Caki2 (cell line): ENCODE results near the gene NBPF12. TPM values are rescaled to one million over a fixed set of nuclear protein-coding genes. Genes with fewer than 3 reads are reported as not detected.
A peak's percentile ranks its signal among the peaks of the same experiment; 100 is the strongest.
"Not testable (repeated sequence)": the region's sequence is repeated elsewhere in the genome, so short reads cannot be mapped to it uniquely, and the experiment has no call there.

Source experiments
- DNase-seq: peaks from one replicate; pipeline ENCODE4 v3.0.0-alpha.2; 2015; ENCODE audit warnings: low read depth
- in situ Hi-C: cut with HindIII; loops from 2 replicates; pipeline ENCODE4 v1.10.0; 2016; ENCODE audit warnings: low sequenced_read_pairs, low pct_unique_long_range_greater_than_20kb, mixed read lengths
- total RNA-seq: library from RNA; depleted of rRNA; stranded (reverse); fragments of >200 nt; shearing (Covaris generic); gene quantifications from 2 replicates; pipeline ENCODE4 v1.2.3, GENCODE V29; 2014; ENCODE audit warnings: low replicate concordance; rRNA removed

Gene NBPF12
- total RNA-seq, 1 experiment from 2014 or later = 3.0 TPM

DNA sequence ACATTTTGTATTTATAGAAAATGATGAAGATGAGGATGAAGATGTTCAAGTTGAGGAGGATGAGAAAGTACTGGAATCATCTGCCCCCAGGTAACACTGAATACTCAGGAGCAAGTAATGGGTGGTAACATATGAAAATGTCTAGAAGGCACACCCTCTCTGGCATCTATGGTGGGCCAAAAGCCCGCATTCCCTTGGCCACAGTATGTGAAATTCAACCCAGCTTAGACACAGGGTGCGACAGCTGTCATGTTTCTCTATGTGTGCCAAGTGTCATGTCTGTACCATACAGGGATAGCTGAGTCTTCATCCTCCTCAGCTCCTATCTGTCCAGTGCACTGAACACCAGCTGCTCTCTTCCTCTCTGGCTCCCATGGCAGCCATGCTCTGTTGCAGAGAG lies 26.2 kb downstream of the NBPF12 start:
- DNase-seq, in situ Hi-C loops: not testable (repeated sequence)

DNA sequence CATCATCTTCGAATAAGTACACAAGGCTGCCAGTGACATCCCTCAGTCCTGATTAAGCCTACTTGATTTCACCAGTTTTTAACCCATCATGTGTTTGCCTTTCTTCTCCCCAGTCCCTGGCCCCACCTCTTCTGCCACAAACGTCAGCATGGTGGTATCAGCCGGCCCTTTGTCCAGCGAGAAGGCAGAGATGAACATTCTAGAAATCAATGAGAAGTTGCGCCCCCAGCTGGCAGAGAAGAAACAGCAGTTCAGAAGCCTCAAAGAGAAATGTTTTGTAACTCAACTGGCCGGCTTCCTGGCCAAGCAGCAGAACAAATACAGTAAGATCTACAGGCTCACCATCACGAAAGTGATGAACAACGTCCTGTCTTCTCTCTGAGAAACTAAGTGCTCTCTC lies 28.2 kb downstream of the NBPF12 start:
- DNase-seq, in situ Hi-C loops: not testable (repeated sequence)

DNA sequence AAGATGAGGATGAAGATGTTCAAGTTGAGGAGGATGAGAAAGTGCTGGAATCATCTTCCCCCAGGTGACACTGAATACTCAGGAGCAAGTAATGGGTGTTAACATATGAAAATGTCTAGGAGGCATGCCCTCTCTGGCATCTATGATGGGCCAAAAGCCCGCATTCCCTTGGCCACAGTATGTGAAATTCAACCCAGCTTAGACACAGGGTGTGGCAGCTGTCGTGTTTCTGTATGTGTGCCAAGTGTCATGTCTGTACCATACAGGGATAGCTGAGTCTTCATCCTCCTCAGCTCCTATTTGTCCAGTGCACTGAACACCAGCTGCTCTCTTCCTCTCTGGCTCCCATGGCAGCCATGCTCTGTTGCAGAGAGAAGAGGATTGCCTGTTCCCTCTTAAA lies 32.5 kb downstream of the NBPF12 start:
- in situ Hi-C loops, DNase-seq: not testable (repeated sequence)

DNA sequence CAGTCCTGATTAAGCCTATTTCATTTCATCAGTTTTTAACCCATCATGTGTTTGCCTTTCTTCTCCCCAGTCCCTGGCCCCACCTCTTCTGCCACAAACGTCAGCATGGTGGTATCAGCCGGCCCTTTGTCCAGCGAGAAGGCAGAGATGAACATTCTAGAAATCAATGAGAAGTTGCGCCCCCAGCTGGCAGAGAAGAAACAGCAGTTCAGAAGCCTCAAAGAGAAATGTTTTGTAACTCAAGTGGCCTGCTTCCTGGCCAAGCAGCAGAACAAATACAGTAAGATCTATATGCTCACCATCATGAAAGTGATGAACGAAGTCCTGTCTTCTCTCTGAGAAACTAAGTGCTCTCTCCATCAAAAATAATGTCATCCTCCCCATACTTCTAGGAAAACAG lies 34.6 kb downstream of the NBPF12 start:
- in situ Hi-C loops, DNase-seq: not testable (repeated sequence)

DNA sequence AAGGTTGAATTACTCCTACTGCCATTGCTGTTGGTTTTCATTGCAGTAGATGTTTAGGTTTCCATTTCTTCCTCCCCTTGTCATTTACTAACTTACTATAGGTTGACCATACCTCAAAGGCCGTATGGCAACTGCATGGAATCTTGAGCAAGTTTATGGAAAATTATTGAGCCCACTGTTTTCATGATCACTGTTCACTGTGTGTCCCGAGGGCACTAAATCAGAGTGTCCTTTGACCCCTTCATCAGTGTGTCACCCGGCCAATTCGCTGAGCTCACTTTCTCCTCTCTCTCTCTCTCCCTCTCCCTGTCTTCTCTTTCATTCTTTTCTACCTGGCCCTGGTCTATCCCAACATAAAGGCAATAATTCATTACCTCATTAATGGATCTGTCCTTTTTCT lies 47.7 kb downstream of the NBPF12 start:
- DNase-seq, in situ Hi-C loops: not testable (repeated sequence)

DNA sequence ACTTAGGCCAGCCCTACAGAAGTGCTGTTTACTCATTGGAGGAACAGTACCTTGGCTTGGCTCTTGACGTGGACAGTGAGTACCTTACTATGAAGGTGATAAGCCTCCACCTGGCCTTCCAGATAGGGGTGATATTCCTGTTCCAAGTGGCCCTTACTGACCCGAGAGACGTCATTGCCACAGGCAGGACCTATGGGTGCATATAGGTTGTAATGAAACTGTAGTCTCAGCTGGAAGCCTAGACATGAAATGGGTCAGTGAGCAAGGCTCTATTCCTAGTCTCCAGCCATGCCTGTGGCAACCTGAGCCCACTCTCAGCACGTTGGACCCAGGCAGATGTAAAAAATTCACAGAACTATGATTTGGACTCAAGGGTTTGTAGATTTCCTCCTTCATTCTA lies 48.3 kb downstream of the NBPF12 start:
- DNase-seq, in situ Hi-C loops: not testable (repeated sequence)

DNA sequence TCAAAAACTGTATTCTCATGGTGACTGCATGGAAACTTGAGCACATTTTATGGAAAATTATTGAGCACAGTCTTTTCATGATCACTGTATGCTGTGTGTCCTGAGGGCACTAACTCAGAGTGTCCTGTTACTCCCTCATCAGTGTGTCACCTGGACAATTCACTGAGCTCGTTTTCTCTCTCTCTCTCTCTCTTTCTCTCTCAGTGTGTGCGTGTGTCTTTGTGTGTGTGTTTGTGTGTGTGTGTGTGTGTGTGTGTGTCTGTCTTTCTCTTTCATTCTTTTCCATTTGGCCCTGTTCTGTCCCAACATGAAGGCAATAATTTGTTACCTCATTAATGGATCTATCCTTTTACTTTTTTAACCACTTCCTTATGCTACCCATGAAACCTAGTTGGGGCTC lies 49.4 kb downstream of the NBPF12 start:
- not testable (repeated sequence) for DNase-seq

DNA sequence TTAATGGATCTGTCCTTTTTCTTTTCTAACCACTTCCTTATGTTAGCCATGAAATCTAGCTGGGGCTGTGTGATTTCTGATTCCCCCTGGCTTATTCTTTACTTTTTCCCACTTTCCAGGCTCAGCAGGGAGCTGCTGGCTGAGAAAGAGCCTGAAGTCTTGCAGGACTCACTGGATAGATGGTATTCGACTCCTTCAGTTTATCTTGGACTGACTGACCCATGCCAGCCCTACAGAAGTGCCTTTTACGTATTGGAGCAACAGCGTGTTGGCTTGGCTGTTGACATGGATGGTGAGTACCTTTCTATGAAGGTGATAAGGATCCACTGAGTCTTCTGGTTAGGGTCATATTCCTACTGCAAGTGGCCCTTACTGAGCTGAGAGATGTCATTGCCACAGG lies 51.3 kb downstream of the NBPF12 start:
- DNase-seq, in situ Hi-C loops: not testable (repeated sequence)

More for the DNA sequence above, 49.4 kb downstream of the NBPF12 start:
- in situ Hi-C loops = not testable (repeated sequence)

DNA sequence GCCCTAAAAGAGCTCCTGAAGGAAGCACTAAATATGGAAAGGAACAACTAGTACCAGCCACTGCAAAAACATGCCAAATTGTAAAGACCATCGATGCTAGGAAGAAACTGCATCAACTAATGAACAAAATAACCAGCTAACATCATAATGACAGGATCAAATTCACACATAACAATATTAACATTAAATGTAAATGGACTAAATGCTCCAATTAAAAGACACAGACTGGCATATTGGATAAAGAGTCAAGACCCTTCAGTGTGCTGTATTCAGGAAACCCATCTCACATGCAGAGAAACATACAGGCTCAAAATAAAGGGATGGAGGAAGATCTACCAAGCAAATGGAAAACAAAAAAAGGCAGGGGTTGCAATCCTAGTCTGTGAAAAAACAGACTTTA lies 70.4 kb downstream of the NBPF12 start:
- DNase-seq, in situ Hi-C loops: not testable (repeated sequence)

DNA sequence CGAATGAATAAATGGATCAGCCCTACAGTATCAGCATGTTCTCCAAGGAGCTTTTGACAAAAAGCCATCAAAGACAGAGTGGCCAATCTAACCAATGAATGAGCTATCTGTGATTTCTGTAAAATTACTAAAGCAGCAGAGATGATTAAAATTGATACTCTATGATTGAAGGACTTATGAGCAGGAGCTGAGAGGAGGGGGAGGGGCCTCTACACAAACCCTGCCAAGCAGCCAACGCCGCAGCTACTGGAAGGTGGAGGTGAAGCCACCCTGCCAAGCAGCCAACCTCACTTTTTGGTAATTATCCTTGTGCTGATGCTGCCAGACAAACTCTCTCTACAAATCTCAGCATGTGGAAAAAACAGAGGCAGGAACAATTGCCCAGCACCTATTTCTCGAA lies 88.9 kb downstream of the NBPF12 start:
- DNase-seq, in situ Hi-C loops: not testable (repeated sequence)

DNA sequence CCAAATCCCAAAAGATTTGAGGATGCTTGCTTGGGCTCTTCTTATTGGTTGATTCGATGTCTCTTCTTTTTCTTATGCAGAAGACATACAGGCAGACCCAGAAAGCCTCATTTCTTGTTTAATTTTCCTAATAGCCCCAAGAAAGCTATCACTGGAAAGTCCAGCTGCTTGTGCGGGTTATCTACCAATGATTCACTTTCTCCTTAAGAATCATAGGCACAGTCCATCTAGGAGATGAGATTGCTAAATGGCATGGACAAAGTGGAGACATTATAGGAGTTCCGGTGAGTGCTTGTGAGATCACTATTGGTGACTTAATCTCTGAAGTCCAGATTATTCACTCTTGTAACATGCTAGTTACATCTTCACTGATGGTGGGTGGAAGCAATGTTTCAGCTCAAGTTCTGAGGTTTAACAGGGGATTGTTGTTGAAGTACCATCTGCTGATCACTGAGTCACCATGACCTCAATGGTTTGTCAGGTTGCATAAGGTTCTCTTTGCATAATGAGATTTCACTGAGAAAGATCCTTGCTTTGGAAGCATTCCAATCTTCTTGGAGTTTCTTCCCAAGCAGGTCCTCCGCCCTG lies 92.0 kb downstream of the NBPF12 start:
- in situ Hi-C loops = not testable (repeated sequence)
- peak; percentile 13 for DNase-seq

DNA sequence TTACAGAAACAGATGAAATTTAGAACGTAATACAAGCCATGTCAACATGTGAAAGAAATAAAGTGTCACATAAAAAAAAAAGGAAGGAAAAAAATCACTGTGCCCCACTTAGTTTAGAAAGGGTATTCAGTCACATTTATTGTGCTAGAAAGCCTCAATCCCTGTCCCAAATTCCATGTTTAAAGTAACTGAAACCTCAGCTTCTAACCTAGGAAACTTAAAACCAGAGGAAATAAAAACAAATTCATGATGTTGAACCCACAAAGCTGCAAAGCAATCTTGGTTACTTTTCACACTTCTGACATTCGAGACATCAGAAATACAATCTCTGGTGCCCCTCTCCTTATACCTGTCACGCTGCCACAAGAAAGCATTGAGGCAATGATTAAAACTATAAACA lies 101.8 kb downstream of the NBPF12 start:
- in situ Hi-C loops = no loop called here
- no peak for DNase-seq

DNA sequence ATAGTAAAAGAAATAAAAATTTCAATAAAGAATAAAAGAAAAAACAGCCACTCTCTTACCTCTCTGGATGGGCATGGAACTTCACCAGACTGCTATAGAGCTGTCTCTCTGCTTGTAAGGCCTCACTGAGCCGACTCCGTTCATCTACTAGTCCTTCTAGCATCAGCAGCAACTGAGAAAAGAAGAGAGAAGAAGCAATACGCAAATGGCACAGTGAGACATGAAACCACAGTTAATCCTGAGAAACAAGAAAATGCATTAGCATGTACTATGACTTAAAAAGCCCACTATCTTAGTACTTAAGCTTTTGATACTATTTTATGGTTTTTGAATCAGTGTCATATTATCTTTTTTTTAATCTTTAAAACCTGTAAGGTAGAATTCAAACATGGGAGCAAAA lies 104.8 kb downstream of the NBPF12 start:
- in situ Hi-C loops, DNase-seq: not testable (repeated sequence)

DNA sequence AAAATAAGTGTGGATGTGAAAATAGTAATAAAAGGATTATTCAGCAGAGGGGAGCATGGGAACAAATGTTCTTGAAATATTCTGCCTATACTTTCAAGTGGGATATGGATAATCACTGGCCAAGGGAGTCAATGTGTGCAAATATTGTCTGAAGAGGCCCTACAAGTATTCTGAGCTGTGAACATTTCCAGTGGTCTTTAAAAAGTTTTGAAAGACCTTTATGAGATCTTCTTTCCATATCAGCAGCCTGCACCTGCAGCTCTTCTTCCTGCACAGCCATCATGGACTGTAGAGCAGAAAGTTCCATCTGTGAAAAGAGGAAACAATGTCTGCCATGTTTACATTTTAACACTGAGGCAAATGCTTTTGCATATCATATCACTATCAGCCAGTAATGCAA lies 106.4 kb downstream of the NBPF12 start:
- in situ Hi-C loops, DNase-seq: not testable (repeated sequence)

Other genes with a start within 250 kb of the NBPF12 start
- gene PRKAB2, start 234.1 kb downstream of the NBPF12 start, total RNA-seq = 9.4 and 19.7 TPM in 2 replicates